ENCODE results near the gene RUNX2. TPM values are rescaled to one million over a fixed set of nuclear protein-coding genes. Genes with fewer than 3 reads are reported as not detected.

Gene RUNX2
- total RNA-seq, 4 donors from 2014 or later, result 0.78 to 2.0 (median 0.94) TPM

GRCh38 chr6:45302832-45303231 is 25.3 kb upstream of the RUNX2 start:
- Histone ChIP-seq H3K4me1 (no peaks in the 10 kb centered on the region), H3K4me3 (no peak overlapping the region), H3K27ac (no peak overlapping the region), H3K27me3 (no peaks in the 10 kb centered on the region), H3K9me3 (no peaks in the 10 kb centered on the region), H3K36me3 (no peaks in the 10 kb centered on the region)
- no peak for DNase-seq
- ATAC-seq, result no peak
- in situ Hi-C loops (cut with MboI; ENCODE audit: low sequenced_read_pairs in 4 of 4), result no loop called here
- TF ChIP-seq POLR2A (IDR thresholded peaks at IDR 0.05) (no peak), CTCF (IDR thresholded peaks at IDR 0.05 in 4 of 5, conservative IDR thresholded peaks at IDR 0.05 in 1 of 5) (no peak)
- intact Hi-C loops (cut with DNase I; ENCODE audit: low total_unique reads), result no loop called here

GRCh38 chr6:45305546-45305945 is 22.6 kb upstream of the RUNX2 start:
- no peaks in the 10 kb centered on the region for H3K9me3 ChIP-seq
- ATAC-seq, result no peak
- H3K36me3 ChIP-seq, result no peaks in the 10 kb centered on the region
- H3K4me1 ChIP-seq, result no peaks in the 10 kb centered on the region
- TF ChIP-seq CTCF (IDR thresholded peaks at IDR 0.05 in 4 of 5, conservative IDR thresholded peaks at IDR 0.05 in 1 of 5) (no peak), POLR2A (IDR thresholded peaks at IDR 0.05) (no peak)
- intact Hi-C loops (cut with DNase I; ENCODE audit: low total_unique reads), result no loop called here
- DNase-seq, result no peak
- no peaks in the 10 kb centered on the region for H3K27me3 ChIP-seq
- in situ Hi-C loops (cut with MboI; ENCODE audit: low sequenced_read_pairs in 4 of 4), result no loop called here
- H3K4me3 ChIP-seq, result no peak overlapping the region
- no peak overlapping the region for H3K27ac ChIP-seq

GRCh38 chr6:45310118-45310788 is 17.9 kb upstream of the RUNX2 start:
- H3K27ac ChIP-seq, result no peak overlapping the region
- intact Hi-C loops (cut with DNase I; ENCODE audit: low total_unique reads), result no loop called here

GRCh38 chr6:45314146-45314545 is 14.0 kb upstream of the RUNX2 start:
- no peak for ATAC-seq
- no peak overlapping the region for H3K27ac ChIP-seq
- H3K9me3 ChIP-seq, result no peaks in the 10 kb centered on the region
- no peak overlapping the region for H3K4me3 ChIP-seq
- TF ChIP-seq CTCF (IDR thresholded peaks at IDR 0.05 in 4 of 5, conservative IDR thresholded peaks at IDR 0.05 in 1 of 5) (no peak), POLR2A (IDR thresholded peaks at IDR 0.05) (no peak)
- intact Hi-C loops (cut with DNase I; ENCODE audit: low total_unique reads), result no loop called here
- no peaks in the 10 kb centered on the region for H3K36me3 ChIP-seq
- no peak for DNase-seq
- H3K27me3 ChIP-seq, result no peaks in the 10 kb centered on the region
- in situ Hi-C loops (cut with MboI; ENCODE audit: low sequenced_read_pairs in 4 of 4), result no loop called here
- H3K4me1 ChIP-seq, result no peaks in the 10 kb centered on the region

More at GRCh38 chr6:45310118-45310788, 17.9 kb upstream of the RUNX2 start:
- TF ChIP-seq CTCF (IDR thresholded peaks at IDR 0.05 in 4 of 5, conservative IDR thresholded peaks at IDR 0.05 in 1 of 5) (no peak), POLR2A (IDR thresholded peaks at IDR 0.05) (no peak)
- DNase-seq (no peak), ATAC-seq (no peak)
- in situ Hi-C loops (cut with MboI; ENCODE audit: low sequenced_read_pairs in 4 of 4), result no loop called here
- no peaks in the 10 kb centered on the region for H3K36me3 ChIP-seq
- H3K4me3 ChIP-seq, result no peak overlapping the region
- no peaks in the 10 kb centered on the region for H3K4me1 ChIP-seq
- H3K9me3 ChIP-seq, result no peaks in the 10 kb centered on the region
- H3K27me3 ChIP-seq, result no peaks in the 10 kb centered on the region

GRCh38 chr6:45320349-45320748 is 7.8 kb upstream of the RUNX2 start:
- no peak for TF ChIP-seq CTCF (IDR thresholded peaks at IDR 0.05 in 4 of 5, conservative IDR thresholded peaks at IDR 0.05 in 1 of 5)
- TF ChIP-seq POLR2A (IDR thresholded peaks at IDR 0.05), result no peak
- DNase-seq (no peak), ATAC-seq (no peak)
- H3K27me3 ChIP-seq, result no peaks in the 10 kb centered on the region
- no peaks in the 10 kb centered on the region for H3K4me1 ChIP-seq
- in situ Hi-C loops (cut with MboI; ENCODE audit: low sequenced_read_pairs in 4 of 4) (no loop called here), intact Hi-C loops (cut with DNase I; ENCODE audit: low total_unique reads) (no loop called here)
- no peak overlapping the region for H3K27ac ChIP-seq
- no peak overlapping the region for H3K4me3 ChIP-seq
- no peaks in the 10 kb centered on the region for H3K9me3 ChIP-seq
- H3K36me3 ChIP-seq, result no peaks in the 10 kb centered on the region

All from gastrocnemius medialis (tissue), 4 donors.